ENCODE measurements around the gene ESPNL. TPM values are rescaled to one million over a fixed set of nuclear protein-coding genes. Genes with fewer than 3 reads are reported as not detected.

The ESPNL gene
- polyA plus RNA-seq, 1 donor (not counting 4 experiments of a cell fraction or from before 2014, with no cell fraction given) = 0.16 TPM

DNA sequence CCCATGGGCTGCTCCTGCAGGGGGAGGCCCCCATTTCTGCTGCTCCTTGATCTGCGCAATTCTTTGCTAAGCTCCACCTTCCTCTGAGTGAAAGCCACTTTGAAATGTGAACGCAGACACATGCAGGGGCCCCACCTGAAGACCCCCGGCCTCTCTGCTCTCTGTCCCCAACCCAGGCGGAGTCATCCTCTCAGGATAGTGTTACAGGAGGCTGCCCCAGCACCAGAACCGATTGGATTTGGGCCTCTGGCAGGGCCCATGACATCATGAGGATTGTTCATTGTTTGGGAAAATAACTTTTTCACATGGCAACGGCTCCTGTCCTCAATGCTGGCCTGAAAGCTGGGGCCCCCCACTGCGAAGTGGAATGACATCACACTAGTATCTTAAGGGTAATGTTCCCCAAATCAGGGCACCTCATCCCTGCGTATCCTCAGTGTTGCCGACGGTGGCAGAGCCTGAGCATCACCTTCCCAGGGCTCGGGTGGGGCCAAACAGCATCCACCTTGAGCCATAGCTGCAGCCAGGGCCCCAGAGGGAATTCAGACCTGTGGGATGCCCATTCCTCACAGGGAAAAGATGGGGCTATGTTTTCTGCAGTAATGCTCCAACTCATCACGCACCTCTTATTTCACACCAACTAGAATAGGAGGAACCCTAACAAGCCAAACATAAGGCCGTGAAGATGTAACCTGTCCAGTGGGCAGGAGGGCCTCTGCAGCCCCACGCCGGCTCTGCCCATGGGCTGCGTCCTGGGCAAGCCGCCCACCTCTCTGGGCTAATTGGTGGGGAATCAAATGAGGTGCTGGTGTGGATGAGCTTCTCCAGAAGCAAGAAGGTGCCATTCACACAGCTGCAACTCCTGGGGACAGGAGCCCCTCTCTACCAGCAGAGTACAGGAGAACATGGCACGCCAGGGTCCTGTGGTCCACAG lies 55.9 kb downstream of the ESPNL start:
- Histone ChIP-seq H3K9ac (ENCODE audit: control insufficient read depth, extremely low read depth, insufficient read depth, low read length) (no peak overlapping the region), H2AFZ (ENCODE audit: control insufficient read depth, low read length) (no peak overlapping the region), H3K9me3 (ENCODE audit: control insufficient read depth, low read depth, low read length) (no peaks in the 10 kb centered on the region), H3K4me1 (ENCODE audit: control insufficient read depth, extremely low read depth, insufficient read depth, low read length) (no peaks in the 10 kb centered on the region), H3K4me2 (ENCODE audit: control insufficient read depth, extremely low read depth, insufficient read depth, low read depth, low read length) (no peak overlapping the region), H3K27ac (ENCODE audit: control insufficient read depth, insufficient read depth, low read length) (no peak overlapping the region), H3K9me1 (ENCODE audit: control insufficient read depth, extremely low read depth, insufficient read depth, low read length) (no peaks in the 10 kb centered on the region), H3K36me3 (ENCODE audit: control insufficient read depth in 2 of 2, extremely low read depth in 1 of 2, insufficient read depth in 2 of 2, low read length in 2 of 2) (no peaks in the 10 kb centered on the region), H3K4me3 (ENCODE audit: control insufficient read depth in 2 of 3, extremely low read depth in 1 of 3, insufficient read depth in 2 of 3, low read depth in 1 of 3, low read length in 3 of 3) (no peak overlapping the region), H4K20me1 (ENCODE audit: control insufficient read depth, extremely low read depth, insufficient read depth, low read length) (no peaks in the 10 kb centered on the region), H3K79me2 (ENCODE audit: control insufficient read depth, insufficient read depth, low read length) (no peaks in the 10 kb centered on the region), H3K27me3 (ENCODE audit: control insufficient read depth, extremely low read depth, insufficient read depth, low read length) (no peaks in the 10 kb centered on the region)
- TF ChIP-seq, protein P1, sequence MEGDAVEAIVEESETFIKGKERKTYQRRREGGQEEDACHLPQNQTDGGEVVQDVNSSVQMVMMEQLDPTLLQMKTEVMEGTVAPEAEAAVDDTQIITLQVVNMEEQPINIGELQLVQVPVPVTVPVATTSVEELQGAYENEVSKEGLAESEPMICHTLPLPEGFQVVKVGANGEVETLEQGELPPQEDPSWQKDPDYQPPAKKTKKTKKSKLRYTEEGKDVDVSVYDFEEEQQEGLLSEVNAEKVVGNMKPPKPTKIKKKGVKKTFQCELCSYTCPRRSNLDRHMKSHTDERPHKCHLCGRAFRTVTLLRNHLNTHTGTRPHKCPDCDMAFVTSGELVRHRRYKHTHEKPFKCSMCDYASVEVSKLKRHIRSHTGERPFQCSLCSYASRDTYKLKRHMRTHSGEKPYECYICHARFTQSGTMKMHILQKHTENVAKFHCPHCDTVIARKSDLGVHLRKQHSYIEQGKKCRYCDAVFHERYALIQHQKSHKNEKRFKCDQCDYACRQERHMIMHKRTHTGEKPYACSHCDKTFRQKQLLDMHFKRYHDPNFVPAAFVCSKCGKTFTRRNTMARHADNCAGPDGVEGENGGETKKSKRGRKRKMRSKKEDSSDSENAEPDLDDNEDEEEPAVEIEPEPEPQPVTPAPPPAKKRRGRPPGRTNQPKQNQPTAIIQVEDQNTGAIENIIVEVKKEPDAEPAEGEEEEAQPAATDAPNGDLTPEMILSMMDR (optimal IDR thresholded peaks at IDR 0.05 in 1 of 3, IDR thresholded peaks at IDR 0.05 in 1 of 3, conservative IDR thresholded peaks at IDR 0.05 in 1 of 3; ENCODE audit: extremely low read depth in 1 of 3, insufficient read depth in 2 of 3, low read length in 3 of 3) = no peak
- TF ChIP-seq EZH2 (IDR thresholded peaks at IDR 0.05; ENCODE audit: low read length) = no peak
- dilution Hi-C loops (cut with MboI; ENCODE audit: extremely low pct_ligation_motif_present, low sequenced_read_pairs) = no loop called here
- FAIRE-seq (no peak), DNase-seq (ENCODE audit: low read depth, low spot score) (no peak)

DNA sequence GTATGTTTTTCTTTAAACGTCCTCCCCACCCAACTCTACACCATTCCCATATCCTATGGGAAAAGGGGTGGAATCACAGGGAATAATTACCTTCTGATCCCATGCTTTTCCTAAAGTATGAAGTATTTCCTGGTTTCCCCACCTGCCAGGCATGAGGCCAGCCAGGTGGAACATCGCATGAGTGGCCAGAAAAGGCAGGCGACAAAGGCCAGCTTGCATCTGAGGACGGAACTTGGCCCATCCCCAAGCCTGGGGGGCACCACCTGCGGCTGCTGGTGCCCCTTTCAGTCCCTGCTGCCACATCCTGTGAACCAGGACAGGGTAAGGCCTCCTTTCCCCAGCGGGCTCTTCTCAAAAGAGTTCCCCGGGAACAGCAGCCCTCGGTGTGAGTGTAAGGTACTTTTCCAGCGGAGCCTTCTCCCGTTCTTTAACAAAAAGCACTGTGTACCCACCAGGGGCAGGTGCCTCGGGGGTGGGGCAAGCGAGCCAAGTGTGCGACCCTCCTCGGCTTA lies 57.4 kb downstream of the ESPNL start:
- no peaks in the 10 kb centered on the region for H3K9me1 ChIP-seq (ENCODE audit: control insufficient read depth, extremely low read depth, insufficient read depth, low read length)
- H3K9ac ChIP-seq (ENCODE audit: control insufficient read depth, extremely low read depth, insufficient read depth, low read length) = no peak overlapping the region
- H3K79me2 ChIP-seq (ENCODE audit: control insufficient read depth, insufficient read depth, low read length) = no peaks in the 10 kb centered on the region
- no peaks in the 10 kb centered on the region for H3K36me3 ChIP-seq (ENCODE audit: control insufficient read depth in 2 of 2, extremely low read depth in 1 of 2, insufficient read depth in 2 of 2, low read length in 2 of 2)
- H3K4me1 ChIP-seq (ENCODE audit: control insufficient read depth, extremely low read depth, insufficient read depth, low read length) = no peaks in the 10 kb centered on the region
- H2AFZ ChIP-seq (ENCODE audit: control insufficient read depth, low read length) = no peak overlapping the region
- FAIRE-seq (no peak), DNase-seq (ENCODE audit: low read depth, low spot score) (no peak)
- H4K20me1 ChIP-seq (ENCODE audit: control insufficient read depth, extremely low read depth, insufficient read depth, low read length) = no peaks in the 10 kb centered on the region
- H3K4me2 ChIP-seq (ENCODE audit: control insufficient read depth, extremely low read depth, insufficient read depth, low read depth, low read length) = no peak overlapping the region
- dilution Hi-C loops (cut with MboI; ENCODE audit: extremely low pct_ligation_motif_present, low sequenced_read_pairs) = no loop called here
- TF ChIP-seq, protein P1 (optimal IDR thresholded peaks at IDR 0.05 in 1 of 3, IDR thresholded peaks at IDR 0.05 in 1 of 3, conservative IDR thresholded peaks at IDR 0.05 in 1 of 3; ENCODE audit: extremely low read depth in 1 of 3, insufficient read depth in 2 of 3, low read length in 3 of 3) = no peak
- no peak for TF ChIP-seq EZH2 (IDR thresholded peaks at IDR 0.05; ENCODE audit: low read length)
- H3K4me3 ChIP-seq (ENCODE audit: control insufficient read depth in 2 of 3, extremely low read depth in 1 of 3, insufficient read depth in 2 of 3, low read depth in 1 of 3, low read length in 3 of 3) = no peak overlapping the region
- H3K9me3 ChIP-seq (ENCODE audit: control insufficient read depth, low read depth, low read length) = no peaks in the 10 kb centered on the region
- no peak overlapping the region for H3K27ac ChIP-seq (ENCODE audit: control insufficient read depth, insufficient read depth, low read length)
- peaks cover 5% of the 10 kb centered on the region for H3K27me3 ChIP-seq (ENCODE audit: control insufficient read depth, extremely low read depth, insufficient read depth, low read length)
